Adrenal gland (tissue), 5 donors: ENCODE results near the gene COX10.

Experiments used
- CTCF ChIP-seq, 6 experiments: fragments of 450-650 bp in 4 of 6; fragments of 200-600 bp in 2 of 6; sonication (generic) in 1 of 6; IDR thresholded peaks; 1 replicate in 5 of 6; 2 replicates in 1 of 6; pipeline versions ENCODE4 v1.5.1 to v1.8.0; 2016 to 2021; ENCODE audit warnings: antibody characterized with exemption in 6 of 6, mild to moderate bottlenecking in 2 of 6, moderate library complexity in 1 of 6
- POLR2A ChIP-seq, 2 donors: fragments of 450-650 bp; IDR thresholded peaks; one replicate each; pipeline ENCODE4 v1.6.1; 2017; ENCODE audit warnings: antibody characterized with exemption in 2 of 2, mild to moderate bottlenecking in 2 of 2, moderate library complexity in 1 of 2
- donor health status: DM: no; HTN: no; CAD: no.

- no peak for TF ChIP-seq CTCF (IDR thresholded peaks at IDR 0.05)
- no peak for TF ChIP-seq POLR2A (IDR thresholded peaks at IDR 0.05)
Observed at GRCh38 chr17:14044702-14045101, 24.6 kb upstream of the COX10 start.
